Omental fat pad (tissue), 4 donors: ENCODE measurements around the gene LMX1A. TPM values are rescaled to one million over a fixed set of nuclear protein-coding genes. Genes with fewer than 3 reads are reported as not detected.

Source experiments
- ATAC-seq: fragments of 150-250 bp; one replicate; pipeline ENCODE4 v1.9.1; 2016; ENCODE audit warnings: mild to moderate bottlenecking, moderate library complexity; ENCODE audit not compliant: low FRiP score
- DNase-seq: peaks from one replicate; pipeline ENCODE4 v3.0.0-alpha.2; 2019; ENCODE audit warnings: low spot score
- total RNA-seq, 4 donors: library from RNA; depleted of rRNA; stranded (reverse); fragments of >200 nt; gene quantifications; one replicate each; pipeline ENCODE4 v1.1.0, GENCODE V29; 2016
- TF ChIP-seq, protein P1 (sequence below), 3 donors: fragments of 450-650 bp; IDR thresholded peaks; one replicate each; pipeline ENCODE4 v1.5.1; 2016 to 2017; ENCODE audit warnings: antibody characterized with exemption in 3 of 3, mild to moderate bottlenecking in 3 of 3, moderate library complexity in 2 of 3

Gene LMX1A
- total RNA-seq, 4 donors from 2014 or later: 2.0 TPM; not detected in 3

GRCh38 chr1:165240492-165240891 is 116.0 kb downstream of the LMX1A start:
- ATAC-seq (no peak), DNase-seq (no peak)
- TF ChIP-seq, protein P1, sequence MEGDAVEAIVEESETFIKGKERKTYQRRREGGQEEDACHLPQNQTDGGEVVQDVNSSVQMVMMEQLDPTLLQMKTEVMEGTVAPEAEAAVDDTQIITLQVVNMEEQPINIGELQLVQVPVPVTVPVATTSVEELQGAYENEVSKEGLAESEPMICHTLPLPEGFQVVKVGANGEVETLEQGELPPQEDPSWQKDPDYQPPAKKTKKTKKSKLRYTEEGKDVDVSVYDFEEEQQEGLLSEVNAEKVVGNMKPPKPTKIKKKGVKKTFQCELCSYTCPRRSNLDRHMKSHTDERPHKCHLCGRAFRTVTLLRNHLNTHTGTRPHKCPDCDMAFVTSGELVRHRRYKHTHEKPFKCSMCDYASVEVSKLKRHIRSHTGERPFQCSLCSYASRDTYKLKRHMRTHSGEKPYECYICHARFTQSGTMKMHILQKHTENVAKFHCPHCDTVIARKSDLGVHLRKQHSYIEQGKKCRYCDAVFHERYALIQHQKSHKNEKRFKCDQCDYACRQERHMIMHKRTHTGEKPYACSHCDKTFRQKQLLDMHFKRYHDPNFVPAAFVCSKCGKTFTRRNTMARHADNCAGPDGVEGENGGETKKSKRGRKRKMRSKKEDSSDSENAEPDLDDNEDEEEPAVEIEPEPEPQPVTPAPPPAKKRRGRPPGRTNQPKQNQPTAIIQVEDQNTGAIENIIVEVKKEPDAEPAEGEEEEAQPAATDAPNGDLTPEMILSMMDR (IDR thresholded peaks at IDR 0.05): no peak

- TF ChIP-seq, protein P1 (IDR thresholded peaks at IDR 0.05): no peak
Observed at GRCh38 chr1:165239873-165240272, 116.6 kb downstream of the LMX1A start.

DNA sequence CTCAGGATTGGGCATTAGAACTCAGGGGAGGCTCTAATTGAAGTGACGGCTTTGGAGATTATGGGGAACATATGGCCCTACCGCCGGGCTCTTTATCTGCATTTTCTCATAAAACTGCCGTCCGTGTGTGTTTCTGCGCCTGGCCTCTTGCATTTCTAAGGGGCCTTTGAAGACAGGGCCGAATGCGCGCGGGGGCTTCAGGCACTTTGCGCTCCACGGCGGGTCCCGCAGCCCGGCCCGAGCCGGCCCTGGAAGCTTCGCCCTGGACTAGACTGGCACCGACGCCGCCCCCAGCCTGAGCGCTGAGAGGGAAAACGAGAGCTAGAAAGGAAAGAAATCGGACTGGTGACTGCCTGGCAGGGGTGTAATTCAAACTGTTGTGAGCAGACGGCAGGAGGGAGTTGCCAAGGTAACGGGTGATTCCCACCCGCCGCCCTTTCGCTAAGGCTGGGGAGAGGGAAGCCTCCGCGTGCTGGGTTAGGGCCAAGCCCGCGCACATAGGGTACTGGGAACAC is 120.7 kb downstream of the LMX1A start:
- TF ChIP-seq, protein P1 (IDR thresholded peaks at IDR 0.05): no peak
- DNase-seq: no peak
- ATAC-seq: peak; percentile 77

More at GRCh38 chr1:165239873-165240272, 116.6 kb downstream of the LMX1A start:
- DNase-seq: no peak
- no peak for ATAC-seq

DNA sequence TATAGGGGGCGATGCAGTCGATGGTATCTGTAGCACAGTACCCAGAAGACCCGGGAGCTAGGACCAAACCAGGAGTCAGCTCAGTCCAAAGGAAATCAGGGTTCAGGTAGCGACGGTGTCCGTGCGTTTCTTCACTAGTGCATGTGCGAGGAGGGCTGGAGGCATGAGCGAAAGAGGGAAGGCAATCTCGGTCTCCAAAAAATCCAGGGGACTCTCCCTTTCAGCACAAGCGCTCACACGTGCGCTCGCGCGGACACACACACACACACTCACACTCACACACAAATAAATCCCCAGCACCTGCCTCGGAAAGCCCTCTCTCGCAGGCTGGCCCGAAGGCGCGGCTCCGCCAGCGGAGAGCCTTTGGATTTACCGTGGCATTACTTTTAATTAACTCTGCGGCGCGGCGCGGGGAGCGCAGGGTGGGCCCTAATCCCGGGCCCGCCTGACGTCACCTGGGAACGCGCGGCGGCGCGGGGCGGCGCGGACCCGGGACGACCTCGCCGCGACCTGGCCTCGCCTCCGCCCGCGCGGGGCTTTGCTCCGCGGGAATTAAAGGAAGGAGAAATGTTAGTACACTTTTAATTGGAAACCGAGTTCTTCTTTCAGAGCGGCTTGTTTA is 121.2 kb downstream of the LMX1A start:
- TF ChIP-seq, protein P1 (IDR thresholded peaks at IDR 0.05): no peak
- ATAC-seq (peak; percentile 65), DNase-seq (no peak)

DNA sequence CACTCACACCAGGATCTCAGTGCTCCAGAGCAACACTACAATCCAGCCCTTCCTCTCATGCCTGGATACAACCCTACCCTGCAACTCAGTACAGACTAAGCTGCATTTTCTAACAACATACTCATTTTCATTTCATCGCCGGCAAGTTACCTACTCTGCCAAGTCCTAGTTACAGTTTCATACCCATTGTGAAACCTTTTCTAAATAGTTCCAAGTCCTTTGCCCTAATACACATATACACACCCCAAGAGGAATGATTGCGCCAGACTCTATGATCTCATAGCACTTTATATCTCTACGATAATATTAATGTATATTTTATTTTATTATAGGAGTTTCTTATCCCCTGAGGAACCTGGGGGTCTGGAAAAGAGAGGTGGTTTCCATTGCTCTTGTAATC is 122.4 kb downstream of the LMX1A start:
- no peak for ATAC-seq
- DNase-seq: no peak

GRCh38 chr1:165228676-165229075 is 127.8 kb downstream of the LMX1A start:
- TF ChIP-seq, protein P1 (IDR thresholded peaks at IDR 0.05): no peak
- DNase-seq (no peak), ATAC-seq (no peak)

More for the DNA sequence above, 122.4 kb downstream of the LMX1A start:
- TF ChIP-seq, protein P1 (IDR thresholded peaks at IDR 0.05): no peak

- no peak for DNase-seq
- ATAC-seq: no peak
- TF ChIP-seq, protein P1 (IDR thresholded peaks at IDR 0.05): no peak
Observed at GRCh38 chr1:165228111-165228655, 128.3 kb downstream of the LMX1A start.
